ENCODE results near the gene KIF25. TPM values are rescaled to one million over a fixed set of nuclear protein-coding genes. Genes with fewer than 3 reads are reported as not detected.

The KIF25 gene
- total RNA-seq, 1 experiment from 2014 or later = 0.28 TPM

DNA sequence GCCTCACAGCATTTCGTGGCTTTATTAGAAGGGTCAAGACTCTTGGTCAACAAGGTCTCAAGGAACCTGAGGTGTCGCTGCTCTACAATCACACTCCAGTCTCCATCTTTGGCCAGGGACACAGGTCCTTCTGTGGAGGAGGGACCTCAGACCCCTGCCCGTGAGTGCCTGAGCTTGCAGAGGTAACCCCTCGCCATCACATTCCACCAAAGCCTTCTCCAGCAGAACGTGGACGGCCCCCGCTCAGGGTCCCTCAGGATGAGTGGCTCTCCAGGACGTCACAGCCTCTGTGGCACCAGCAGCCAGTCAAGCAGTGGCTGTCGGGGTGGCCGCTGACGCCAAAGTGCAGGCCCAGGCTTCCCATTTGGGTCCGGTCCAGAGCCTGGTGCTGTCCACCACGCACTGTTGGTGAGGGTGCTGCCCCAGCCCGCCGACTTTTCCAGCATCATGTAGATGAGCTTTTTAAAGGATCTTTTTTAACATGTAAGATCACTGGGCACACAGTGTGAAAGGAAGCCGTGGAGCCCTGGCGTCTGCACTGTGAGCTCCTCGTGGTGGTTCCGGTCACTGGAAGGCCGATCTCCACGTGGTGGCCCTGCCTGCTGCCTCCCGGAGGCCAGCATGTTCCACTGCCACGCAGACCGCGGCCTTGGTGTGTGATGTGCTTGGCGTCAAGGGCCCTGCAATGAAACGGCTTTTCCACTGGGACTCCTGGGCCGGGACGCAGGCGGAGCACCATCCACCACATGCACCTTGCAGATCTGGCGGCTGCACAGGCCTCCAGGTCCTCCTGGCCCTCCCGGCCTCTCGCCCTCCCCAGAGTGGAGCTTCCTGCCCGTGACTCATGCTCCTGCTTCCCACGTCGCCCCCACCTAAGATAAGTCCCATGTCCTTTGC lies 8.3 kb upstream of the KIF25 start (continued):
- TF ChIP-seq SMAD3 (CRISPR knock-in tag; IDR thresholded peaks at IDR 0.05; ENCODE audit: borderline replicate concordance) (no peak), ZNF317 (CRISPR knock-in tag; IDR thresholded peaks at IDR 0.05; ENCODE audit: borderline replicate concordance, low read depth) (no peak), TEAD4 (CRISPR knock-in tag; IDR thresholded peaks at IDR 0.05) (no peak), SMAD4 (CRISPR knock-in tag; IDR thresholded peaks at IDR 0.05) (no peak)
- TF ChIP-seq, protein P1, sequence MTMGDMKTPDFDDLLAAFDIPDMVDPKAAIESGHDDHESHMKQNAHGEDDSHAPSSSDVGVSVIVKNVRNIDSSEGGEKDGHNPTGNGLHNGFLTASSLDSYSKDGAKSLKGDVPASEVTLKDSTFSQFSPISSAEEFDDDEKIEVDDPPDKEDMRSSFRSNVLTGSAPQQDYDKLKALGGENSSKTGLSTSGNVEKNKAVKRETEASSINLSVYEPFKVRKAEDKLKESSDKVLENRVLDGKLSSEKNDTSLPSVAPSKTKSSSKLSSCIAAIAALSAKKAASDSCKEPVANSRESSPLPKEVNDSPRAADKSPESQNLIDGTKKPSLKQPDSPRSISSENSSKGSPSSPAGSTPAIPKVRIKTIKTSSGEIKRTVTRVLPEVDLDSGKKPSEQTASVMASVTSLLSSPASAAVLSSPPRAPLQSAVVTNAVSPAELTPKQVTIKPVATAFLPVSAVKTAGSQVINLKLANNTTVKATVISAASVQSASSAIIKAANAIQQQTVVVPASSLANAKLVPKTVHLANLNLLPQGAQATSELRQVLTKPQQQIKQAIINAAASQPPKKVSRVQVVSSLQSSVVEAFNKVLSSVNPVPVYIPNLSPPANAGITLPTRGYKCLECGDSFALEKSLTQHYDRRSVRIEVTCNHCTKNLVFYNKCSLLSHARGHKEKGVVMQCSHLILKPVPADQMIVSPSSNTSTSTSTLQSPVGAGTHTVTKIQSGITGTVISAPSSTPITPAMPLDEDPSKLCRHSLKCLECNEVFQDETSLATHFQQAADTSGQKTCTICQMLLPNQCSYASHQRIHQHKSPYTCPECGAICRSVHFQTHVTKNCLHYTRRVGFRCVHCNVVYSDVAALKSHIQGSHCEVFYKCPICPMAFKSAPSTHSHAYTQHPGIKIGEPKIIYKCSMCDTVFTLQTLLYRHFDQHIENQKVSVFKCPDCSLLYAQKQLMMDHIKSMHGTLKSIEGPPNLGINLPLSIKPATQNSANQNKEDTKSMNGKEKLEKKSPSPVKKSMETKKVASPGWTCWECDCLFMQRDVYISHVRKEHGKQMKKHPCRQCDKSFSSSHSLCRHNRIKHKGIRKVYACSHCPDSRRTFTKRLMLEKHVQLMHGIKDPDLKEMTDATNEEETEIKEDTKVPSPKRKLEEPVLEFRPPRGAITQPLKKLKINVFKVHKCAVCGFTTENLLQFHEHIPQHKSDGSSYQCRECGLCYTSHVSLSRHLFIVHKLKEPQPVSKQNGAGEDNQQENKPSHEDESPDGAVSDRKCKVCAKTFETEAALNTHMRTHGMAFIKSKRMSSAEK (CRISPR knock-in tag; IDR thresholded peaks at IDR 0.05; ENCODE audit: borderline replicate concordance) = no peak
- TF ChIP-seq, protein P2, sequence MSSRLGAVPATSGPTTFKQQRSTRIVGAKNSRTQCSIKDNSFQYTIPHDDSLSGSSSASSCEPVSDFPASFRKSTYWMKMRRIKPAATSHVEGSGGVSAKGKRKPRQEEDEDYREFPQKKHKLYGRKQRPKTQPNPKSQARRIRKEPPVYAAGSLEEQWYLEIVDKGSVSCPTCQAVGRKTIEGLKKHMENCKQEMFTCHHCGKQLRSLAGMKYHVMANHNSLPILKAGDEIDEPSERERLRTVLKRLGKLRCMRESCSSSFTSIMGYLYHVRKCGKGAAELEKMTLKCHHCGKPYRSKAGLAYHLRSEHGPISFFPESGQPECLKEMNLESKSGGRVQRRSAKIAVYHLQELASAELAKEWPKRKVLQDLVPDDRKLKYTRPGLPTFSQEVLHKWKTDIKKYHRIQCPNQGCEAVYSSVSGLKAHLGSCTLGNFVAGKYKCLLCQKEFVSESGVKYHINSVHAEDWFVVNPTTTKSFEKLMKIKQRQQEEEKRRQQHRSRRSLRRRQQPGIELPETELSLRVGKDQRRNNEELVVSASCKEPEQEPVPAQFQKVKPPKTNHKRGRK (CRISPR knock-in tag; IDR thresholded peaks at IDR 0.05; ENCODE audit: borderline replicate concordance) = no peak
- TF ChIP-seq, protein P3, sequence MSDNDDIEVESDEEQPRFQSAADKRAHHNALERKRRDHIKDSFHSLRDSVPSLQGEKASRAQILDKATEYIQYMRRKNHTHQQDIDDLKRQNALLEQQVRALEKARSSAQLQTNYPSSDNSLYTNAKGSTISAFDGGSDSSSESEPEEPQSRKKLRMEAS (CRISPR knock-in tag; IDR thresholded peaks at IDR 0.05) = no peak

DNA sequence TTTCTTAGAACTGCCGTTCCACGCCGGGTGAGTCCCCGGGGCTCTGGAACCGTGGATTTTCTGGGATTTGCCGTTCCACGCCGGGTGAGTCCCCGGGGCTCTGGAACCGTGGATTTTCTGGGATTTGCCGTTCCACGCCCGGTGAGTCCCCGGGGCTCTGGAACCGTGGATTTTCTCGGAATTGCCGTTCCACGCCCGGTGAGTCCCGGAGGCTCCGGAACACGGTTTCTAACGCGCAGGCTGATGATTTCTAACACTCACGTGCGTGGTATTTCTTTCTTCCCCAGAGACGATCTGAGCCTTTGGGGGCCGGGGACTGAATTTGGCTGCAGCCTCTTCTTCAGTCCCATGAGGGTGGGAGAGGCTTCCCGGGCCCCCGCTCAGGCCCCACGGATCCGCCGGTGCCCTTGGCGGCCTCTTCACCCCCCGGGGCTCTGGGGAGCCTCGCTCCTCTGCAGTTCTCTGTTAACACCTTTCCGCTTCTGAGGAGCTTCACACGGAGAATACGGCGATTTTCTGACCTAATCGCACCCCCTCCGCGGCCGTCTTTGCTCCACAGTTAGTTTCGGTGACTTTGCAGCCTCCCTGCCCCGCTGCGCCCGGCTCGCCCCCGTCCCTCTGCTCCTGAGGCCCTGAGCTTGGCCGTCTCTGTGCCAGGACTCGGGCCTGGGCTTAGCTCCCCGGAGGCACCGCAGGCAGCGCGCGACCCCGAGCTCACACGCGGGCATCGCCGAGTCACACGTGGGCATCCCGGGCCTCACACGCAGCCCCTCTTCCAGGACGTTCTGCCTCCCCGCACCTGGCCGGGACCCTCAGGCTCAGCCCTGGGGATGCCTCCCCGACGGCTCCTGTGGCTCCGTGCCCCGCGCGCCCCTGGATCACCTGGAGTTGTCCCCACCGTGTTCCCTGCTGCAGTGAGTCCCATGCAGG lies 7.2 kb upstream of the KIF25 start:
- no peaks in the 10 kb centered on the region for H3K4me1 Mint-ChIP-seq
- no peak for DNase-seq (ENCODE audit: low spot score)
- TF ChIP-seq CREB1 (CRISPR knock-in tag; IDR thresholded peaks at IDR 0.05) (no peak), ZNF138 (CRISPR knock-in tag; conservative IDR thresholded peaks at IDR 0.05) (no peak), SMAD3 (CRISPR knock-in tag; IDR thresholded peaks at IDR 0.05; ENCODE audit: borderline replicate concordance) (no peak), RORB (CRISPR knock-in tag; IDR thresholded peaks at IDR 0.05) (no peak), ZNF423 (CRISPR knock-in tag; IDR thresholded peaks at IDR 0.05) (no peak), TEAD4 (CRISPR knock-in tag; IDR thresholded peaks at IDR 0.05) (no peak), JUN (CRISPR knock-in tag; IDR thresholded peaks at IDR 0.05) (no peak), ETV6 (CRISPR knock-in tag; IDR thresholded peaks at IDR 0.05) (no peak), ZNF671 (CRISPR knock-in tag; IDR thresholded peaks at IDR 0.05) (no peak)
- TF ChIP-seq, protein P4, sequence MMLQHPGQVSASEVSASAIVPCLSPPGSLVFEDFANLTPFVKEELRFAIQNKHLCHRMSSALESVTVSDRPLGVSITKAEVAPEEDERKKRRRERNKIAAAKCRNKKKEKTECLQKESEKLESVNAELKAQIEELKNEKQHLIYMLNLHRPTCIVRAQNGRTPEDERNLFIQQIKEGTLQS (CRISPR knock-in tag; conservative IDR thresholded peaks at IDR 0.05) = no peak
- TF ChIP-seq, protein P5, sequence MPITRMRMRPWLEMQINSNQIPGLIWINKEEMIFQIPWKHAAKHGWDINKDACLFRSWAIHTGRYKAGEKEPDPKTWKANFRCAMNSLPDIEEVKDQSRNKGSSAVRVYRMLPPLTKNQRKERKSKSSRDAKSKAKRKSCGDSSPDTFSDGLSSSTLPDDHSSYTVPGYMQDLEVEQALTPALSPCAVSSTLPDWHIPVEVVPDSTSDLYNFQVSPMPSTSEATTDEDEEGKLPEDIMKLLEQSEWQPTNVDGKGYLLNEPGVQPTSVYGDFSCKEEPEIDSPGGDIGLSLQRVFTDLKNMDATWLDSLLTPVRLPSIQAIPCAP (CRISPR knock-in tag; IDR thresholded peaks at IDR 0.05) = no peak
- TF ChIP-seq, protein P6, sequence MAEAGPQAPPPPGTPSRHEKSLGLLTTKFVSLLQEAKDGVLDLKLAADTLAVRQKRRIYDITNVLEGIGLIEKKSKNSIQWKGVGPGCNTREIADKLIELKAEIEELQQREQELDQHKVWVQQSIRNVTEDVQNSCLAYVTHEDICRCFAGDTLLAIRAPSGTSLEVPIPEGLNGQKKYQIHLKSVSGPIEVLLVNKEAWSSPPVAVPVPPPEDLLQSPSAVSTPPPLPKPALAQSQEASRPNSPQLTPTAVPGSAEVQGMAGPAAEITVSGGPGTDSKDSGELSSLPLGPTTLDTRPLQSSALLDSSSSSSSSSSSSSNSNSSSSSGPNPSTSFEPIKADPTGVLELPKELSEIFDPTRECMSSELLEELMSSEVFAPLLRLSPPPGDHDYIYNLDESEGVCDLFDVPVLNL (CRISPR knock-in tag; IDR thresholded peaks at IDR 0.05; ENCODE audit: borderline replicate concordance, low read depth) = no peak
- TF ChIP-seq, protein P7, sequence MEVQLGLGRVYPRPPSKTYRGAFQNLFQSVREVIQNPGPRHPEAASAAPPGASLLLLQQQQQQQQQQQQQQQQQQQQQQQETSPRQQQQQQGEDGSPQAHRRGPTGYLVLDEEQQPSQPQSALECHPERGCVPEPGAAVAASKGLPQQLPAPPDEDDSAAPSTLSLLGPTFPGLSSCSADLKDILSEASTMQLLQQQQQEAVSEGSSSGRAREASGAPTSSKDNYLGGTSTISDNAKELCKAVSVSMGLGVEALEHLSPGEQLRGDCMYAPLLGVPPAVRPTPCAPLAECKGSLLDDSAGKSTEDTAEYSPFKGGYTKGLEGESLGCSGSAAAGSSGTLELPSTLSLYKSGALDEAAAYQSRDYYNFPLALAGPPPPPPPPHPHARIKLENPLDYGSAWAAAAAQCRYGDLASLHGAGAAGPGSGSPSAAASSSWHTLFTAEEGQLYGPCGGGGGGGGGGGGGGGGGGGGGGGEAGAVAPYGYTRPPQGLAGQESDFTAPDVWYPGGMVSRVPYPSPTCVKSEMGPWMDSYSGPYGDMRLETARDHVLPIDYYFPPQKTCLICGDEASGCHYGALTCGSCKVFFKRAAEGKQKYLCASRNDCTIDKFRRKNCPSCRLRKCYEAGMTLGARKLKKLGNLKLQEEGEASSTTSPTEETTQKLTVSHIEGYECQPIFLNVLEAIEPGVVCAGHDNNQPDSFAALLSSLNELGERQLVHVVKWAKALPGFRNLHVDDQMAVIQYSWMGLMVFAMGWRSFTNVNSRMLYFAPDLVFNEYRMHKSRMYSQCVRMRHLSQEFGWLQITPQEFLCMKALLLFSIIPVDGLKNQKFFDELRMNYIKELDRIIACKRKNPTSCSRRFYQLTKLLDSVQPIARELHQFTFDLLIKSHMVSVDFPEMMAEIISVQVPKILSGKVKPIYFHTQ (CRISPR knock-in tag; IDR thresholded peaks at IDR 0.05) = no peak
- TF ChIP-seq, protein P8, sequence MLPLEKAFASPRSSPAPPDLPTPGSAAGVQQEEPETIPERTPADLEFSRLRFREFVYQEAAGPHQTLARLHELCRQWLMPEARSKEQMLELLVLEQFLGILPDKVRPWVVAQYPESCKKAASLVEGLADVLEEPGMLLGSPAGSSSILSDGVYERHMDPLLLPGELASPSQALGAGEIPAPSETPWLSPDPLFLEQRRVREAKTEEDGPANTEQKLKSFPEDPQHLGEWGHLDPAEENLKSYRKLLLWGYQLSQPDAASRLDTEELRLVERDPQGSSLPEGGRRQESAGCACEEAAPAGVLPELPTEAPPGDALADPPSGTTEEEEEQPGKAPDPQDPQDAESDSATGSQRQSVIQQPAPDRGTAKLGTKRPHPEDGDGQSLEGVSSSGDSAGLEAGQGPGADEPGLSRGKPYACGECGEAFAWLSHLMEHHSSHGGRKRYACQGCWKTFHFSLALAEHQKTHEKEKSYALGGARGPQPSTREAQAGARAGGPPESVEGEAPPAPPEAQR (CRISPR knock-in tag; IDR thresholded peaks at IDR 0.05) = no peak

More for the DNA sequence above, 7.2 kb upstream of the KIF25 start:
- CTCF ChIA-PET = no interaction called here
- Mint-ChIP-seq H3K27me3 (ENCODE audit: low read depth) (no peaks in the 10 kb centered on the region), H3K27ac (no peak overlapping the region), H3K36me3 (no peaks in the 10 kb centered on the region), H3K9me3 (no peaks in the 10 kb centered on the region), H3K4me3 (no peak overlapping the region)
- POLR2A ChIA-PET = no interaction called here
- no peak for ATAC-seq

Data from WTC11 (cell line).